Right cardiac atrium (tissue), 5 donors: ENCODE measurements around the gene LPO. TPM values are rescaled to one million over a fixed set of nuclear protein-coding genes. Genes with fewer than 3 reads are reported as not detected.

ENCODE experiments used
- ATAC-seq, 2 donors: fragments of 200-7000 bp; cut with Tn5 transposase; one replicate each; pipeline versions ENCODE4 v1.8.0 to v1.9.1; 2020; ENCODE audit warnings: moderate library complexity in 2 of 2, mild to moderate bottlenecking in 1 of 2
- DNase-seq, 3 donors: peaks; one replicate each; pipeline ENCODE4 v3.0.0-alpha.2; 2020
- H3K27ac ChIP-seq: one replicate; pipeline ENCODE4 v1.5.1; 2013; ENCODE audit warnings: mild to moderate bottlenecking, low read length, control low read depth, moderate library complexity
- H3K27me3 ChIP-seq: one replicate; pipeline ENCODE4 v1.6.1; 2013; ENCODE audit not compliant: control insufficient read depth, insufficient read depth
- H3K4me1 ChIP-seq: one replicate; pipeline ENCODE4 v1.6.1; 2013; ENCODE audit warnings: low read length; ENCODE audit not compliant: control insufficient read depth, insufficient read depth
- H3K4me3 ChIP-seq: one replicate; pipeline ENCODE4 v1.5.1; 2013; ENCODE audit warnings: low read length, control low read depth
- H3K9me3 ChIP-seq: one replicate; pipeline ENCODE4 v1.6.1; 2013; ENCODE audit warnings: low read length; ENCODE audit not compliant: control insufficient read depth
- WGBS: extraction: QIAGEN DNeasy Blood & Tissue Kit; methylation state at CpG from one replicate; pipeline ENCODE4 v1.1.7; 2013; 5-methylcytosine and 5-hydroxymethylcytosine counted together
- intact Hi-C, 4 donors: fragments of 100-400 bp; cut with DNase I; formaldehyde crosslinking; loops; one replicate each; pipeline versions ENCODE4 v1.11.0 to v1.14.0; 2022 to 2023
- polyA plus RNA-seq: library from polyadenylated mRNA; stranded (reverse); fragments of 200-250 nt; gene quantifications from one replicate; pipeline ENCODE4 v1.2.3, GENCODE V29; 2013
- total RNA-seq, 4 donors: library from RNA; stranded (reverse); fragmentation: NEBNext Ultra II Directional; extraction: Animal tissue kit (Norgen Biotek cat#: 25700); gene quantifications; one replicate each; pipeline ENCODE4 v1.2.1, GENCODE V29; 2021
- donor health status: healthy with polysubstance abuse.
- donor health status: DM: no; HTN: yes; CAD: no.
- donor health status: DM: no; HTN: no; CAD: no.
- donor health status: DM: no; HTN: yes; CAD: no; lungs with severe emphysema.
- donor health status: DM: yes; HTN: yes; CAD: no.

LPO gene
- total and polyA plus RNA-seq, 5 donors, result 0.29 TPM; not detected in 4

- no peaks in the 10 kb centered on the region for H3K4me1 ChIP-seq
- no peaks in the 10 kb centered on the region for H3K27me3 ChIP-seq
- H3K4me3 ChIP-seq, result no peak overlapping the region
- DNase-seq, result peak in 1 of 3 donors; percentile 46
- intact Hi-C loops, result loop anchor here in 1 of 4 donors (10.0 kb wide), 1 partner anchor 136 kb away; no protein-coding TSS in a partner anchor
- no peaks in the 10 kb centered on the region for H3K9me3 ChIP-seq
- WGBS, result 68% methylated on average over 32 of the region's 32 CpGs
- H3K27ac ChIP-seq, result no peak overlapping the region
- no peak for ATAC-seq
These were observed 70.0 kb downstream of the LPO start for GRCh38 chr17:58308173-58308984.

DNA sequence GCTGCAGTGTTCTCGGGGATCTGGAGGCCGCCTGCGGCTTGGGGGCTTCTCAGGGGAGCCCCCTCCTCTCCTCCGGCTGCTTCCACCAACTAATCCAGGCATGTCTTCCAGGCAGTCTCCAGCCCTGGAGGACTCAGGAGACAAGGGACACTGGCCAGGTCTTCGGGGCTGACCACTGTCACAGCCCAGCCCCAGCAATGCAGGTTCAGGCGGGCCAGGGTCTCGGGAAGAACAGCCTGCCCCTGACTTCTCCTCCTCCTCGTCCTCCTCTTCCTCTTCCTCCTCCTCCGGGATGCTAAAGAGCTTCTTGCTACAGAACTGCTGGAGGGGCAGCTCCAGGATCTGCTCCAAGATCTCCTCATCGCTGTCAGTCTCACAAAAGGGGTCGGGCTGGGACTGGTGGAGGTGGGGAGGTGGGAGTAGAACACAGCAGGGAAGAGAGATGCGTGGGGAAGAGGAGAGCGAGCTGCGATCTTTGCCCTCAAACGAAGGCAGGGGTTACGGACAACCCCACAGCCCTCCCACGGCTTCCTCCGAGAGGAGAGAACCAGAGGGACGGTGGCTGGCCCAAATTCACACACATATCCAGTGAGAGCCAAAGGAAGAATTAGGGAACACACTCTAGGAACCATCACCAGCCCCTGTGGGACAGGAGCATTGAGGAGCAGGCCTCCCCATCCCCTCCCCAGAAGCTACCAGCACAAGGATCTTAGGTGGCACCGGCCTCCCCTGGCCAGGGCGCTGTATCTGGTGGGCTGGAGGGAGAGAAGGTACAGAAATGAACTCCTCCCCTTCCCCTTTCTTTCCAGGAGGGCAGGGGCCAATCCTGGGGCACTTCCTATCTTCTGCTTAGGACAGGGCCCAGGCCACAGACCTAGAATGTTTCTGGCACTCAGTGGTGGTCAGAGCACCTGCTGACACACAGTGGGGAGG is 70.9 kb downstream of the LPO start:
- Histone ChIP-seq H3K27me3 (no peaks in the 10 kb centered on the region), H3K4me3 (no peak overlapping the region), H3K27ac (no peak overlapping the region), H3K4me1 (no peaks in the 10 kb centered on the region), H3K9me3 (no peaks in the 10 kb centered on the region)
- DNase-seq (peak in 1 of 3 donors; percentile 16), ATAC-seq (no peak)
- 73% methylated on average over 21 of the region's 21 CpGs for WGBS
- intact Hi-C loops, result loop anchor here in 1 of 4 donors (10.0 kb wide), 1 partner anchor 136 kb away; no protein-coding TSS in a partner anchor

DNA sequence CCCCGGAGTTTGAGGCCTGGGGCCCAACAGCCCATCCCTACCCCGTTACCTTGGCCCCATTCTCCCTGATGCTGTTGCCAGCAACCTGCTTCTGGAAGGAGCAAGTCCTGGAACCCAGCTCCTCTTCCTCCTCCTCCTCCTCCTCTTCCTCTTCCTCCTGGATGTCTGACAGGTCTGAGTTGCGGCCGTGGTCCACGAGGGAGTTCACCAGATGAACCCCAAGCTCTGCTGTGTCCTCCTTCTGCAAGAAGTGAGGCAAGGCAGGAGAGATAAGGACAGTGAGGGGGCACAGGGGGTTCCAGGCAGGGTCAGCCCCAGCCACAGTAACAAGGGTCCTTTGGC is 71.5 kb downstream of the LPO start:
- H3K9me3 ChIP-seq, result no peaks in the 10 kb centered on the region
- no peak overlapping the region for H3K27ac ChIP-seq
- H3K4me1 ChIP-seq, result no peaks in the 10 kb centered on the region
- H3K27me3 ChIP-seq, result no peaks in the 10 kb centered on the region
- DNase-seq, result peak in 1 of 3 donors; percentile 13
- no peak overlapping the region for H3K4me3 ChIP-seq
- ATAC-seq, result no peak
- 57% methylated on average over 5 of the region's 5 CpGs for WGBS
- intact Hi-C loops, result loop anchor here in 3 of 4 donors (10.0 kb wide), 1 partner anchor 135 kb away; no protein-coding TSS in a partner anchor

- DNase-seq (peak in 1 of 3 donors; percentile 13), ATAC-seq (no peak)
- WGBS, result 86% methylated on average over 23 of the region's 23 CpGs
- no peaks in the 10 kb centered on the region for H3K9me3 ChIP-seq
- intact Hi-C loops, result loop anchor here in 2 of 4 donors (10.0 kb wide), 1 partner anchor 134 kb away; no protein-coding TSS in a partner anchor
- no peaks in the 10 kb centered on the region for H3K27me3 ChIP-seq
- H3K4me3 ChIP-seq, result no peak overlapping the region
- no peaks in the 10 kb centered on the region for H3K4me1 ChIP-seq
- no peak overlapping the region for H3K27ac ChIP-seq
These were observed 72.4 kb downstream of the LPO start for GRCh38 chr17:58310511-58311428.

DNA sequence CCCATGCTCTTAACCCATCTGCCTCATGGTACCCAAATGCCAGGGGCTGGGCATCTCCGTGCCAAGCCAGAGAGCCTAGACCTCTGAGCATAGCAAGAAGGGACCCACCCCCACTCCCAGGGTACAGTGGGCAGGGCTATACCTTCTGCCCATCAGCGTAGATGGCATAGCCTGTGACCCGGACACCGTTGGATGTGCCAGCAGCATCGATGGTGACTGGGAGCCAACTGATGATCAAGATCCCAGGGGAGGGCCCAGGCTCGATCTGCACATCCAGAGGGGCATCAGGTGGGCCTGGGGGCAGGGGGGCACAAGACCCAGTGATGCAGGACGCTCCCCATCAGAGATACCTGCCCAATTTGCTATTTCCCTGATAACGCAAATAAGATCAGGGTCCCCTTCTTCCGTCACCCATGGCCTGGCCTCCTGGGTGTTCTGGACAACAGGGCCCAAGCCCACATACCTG is 73.1 kb downstream of the LPO start:
- DNase-seq (no peak), ATAC-seq (no peak)
- Histone ChIP-seq H3K4me3 (no peak overlapping the region), H3K9me3 (no peaks in the 10 kb centered on the region), H3K4me1 (no peaks in the 10 kb centered on the region), H3K27ac (no peak overlapping the region), H3K27me3 (no peaks in the 10 kb centered on the region)
- intact Hi-C loops, result loop anchor here in 2 of 4 donors (10.0 kb wide), 1 partner anchor 133 kb away; no protein-coding TSS in a partner anchor
- WGBS, result 93% methylated on average over 9 of the region's 9 CpGs

DNA sequence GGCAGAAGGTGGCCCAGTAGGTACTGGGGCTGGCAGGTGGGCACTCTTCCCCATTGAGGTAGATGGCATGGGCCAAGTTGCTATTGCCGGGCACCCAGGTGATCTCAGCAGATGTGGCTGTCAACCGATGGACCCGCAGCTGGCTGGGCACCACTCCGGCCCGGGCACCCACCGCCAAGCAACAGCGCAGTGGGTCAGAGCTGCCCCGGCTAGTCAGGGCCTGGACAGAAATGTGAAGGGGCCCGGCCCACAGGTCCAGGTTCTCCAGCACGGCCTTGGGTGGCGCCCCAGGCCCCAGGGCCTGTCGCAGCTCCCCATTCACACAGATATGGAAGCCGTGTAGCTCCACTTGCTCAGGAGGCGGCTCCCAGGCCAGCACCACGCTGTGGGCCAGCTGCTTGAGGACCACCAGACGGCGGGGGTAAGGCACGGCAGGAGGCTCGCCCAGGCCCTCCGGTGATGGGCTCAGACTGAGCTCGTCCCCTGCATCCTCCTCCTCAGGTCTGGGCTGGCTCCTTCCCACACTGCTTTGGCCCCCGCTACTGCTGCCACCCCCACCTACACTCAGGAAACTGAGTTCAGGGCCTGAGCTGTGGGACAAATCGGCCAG is 73.7 kb downstream of the LPO start:
- 79% methylated on average over 23 of the region's 23 CpGs for WGBS
- no peak for ATAC-seq
- Histone ChIP-seq H3K27ac (no peak overlapping the region), H3K4me3 (no peak overlapping the region), H3K9me3 (no peaks in the 10 kb centered on the region), H3K27me3 (no peaks in the 10 kb centered on the region), H3K4me1 (no peaks in the 10 kb centered on the region)
- intact Hi-C loops, result loop anchor here in 2 of 4 donors (10.0 kb wide), 1 partner anchor 133 kb away; no protein-coding TSS in a partner anchor
- peak in 1 of 3 donors; percentile 42 for DNase-seq

- no peaks in the 10 kb centered on the region for H3K9me3 ChIP-seq
- H3K4me3 ChIP-seq, result no peak overlapping the region
- ATAC-seq (no peak), DNase-seq (no peak)
- no peak overlapping the region for H3K27ac ChIP-seq
- no peaks in the 10 kb centered on the region for H3K27me3 ChIP-seq
- intact Hi-C loops, result loop anchor here in 2 of 4 donors (10.0 kb wide), 1 partner anchor 132 kb away; no protein-coding TSS in a partner anchor
- 42% methylated on average over 1 of the region's 1 CpG for WGBS
- no peaks in the 10 kb centered on the region for H3K4me1 ChIP-seq
These were observed 74.4 kb downstream of the LPO start for GRCh38 chr17:58312829-58313228.

GRCh38 chr17:58313815-58314705 is 75.7 kb downstream of the LPO start:
- no peak overlapping the region for H3K27ac ChIP-seq
- no peak for DNase-seq
- H3K4me3 ChIP-seq, result no peak overlapping the region
- H3K4me1 ChIP-seq, result no peaks in the 10 kb centered on the region
- no peaks in the 10 kb centered on the region for H3K9me3 ChIP-seq
- ATAC-seq, result no peak
- intact Hi-C loops, result loop anchor here in 2 of 4 donors (10.0 kb wide), 1 partner anchor 131 kb away; no protein-coding TSS in a partner anchor
- no peaks in the 10 kb centered on the region for H3K27me3 ChIP-seq
- 70% methylated on average over 7 of the region's 7 CpGs for WGBS

GRCh38 chr17:58314706-58315015 is 76.3 kb downstream of the LPO start:
- no peak for DNase-seq
- intact Hi-C loops, result loop anchor here in 2 of 4 donors (10.0 kb wide), 1 partner anchor 130 kb away; no protein-coding TSS in a partner anchor

More at GRCh38 chr17:58314706-58315015, 76.3 kb downstream of the LPO start:
- H3K27me3 ChIP-seq, result no peaks in the 10 kb centered on the region
- H3K4me1 ChIP-seq, result no peaks in the 10 kb centered on the region
- H3K4me3 ChIP-seq, result no peak overlapping the region
- H3K9me3 ChIP-seq, result no peaks in the 10 kb centered on the region
- no peak for ATAC-seq
- H3K27ac ChIP-seq, result no peak overlapping the region
- 91% methylated on average over 6 of the region's 6 CpGs for WGBS
